Activated CD4-positive, alpha-beta T cell treated with anti-CD3 and anti-CD28 coated beads, Interleukin-2, Interleukin-4, amounts not matched to agents 100 ng/mL and 50 ng/mL, durations not matched to agents 16 hours and 8 hours (primary cell): ENCODE results near the gene OSBP2.

ENCODE experiments used
- DNase-seq: peaks from one replicate; pipeline ENCODE4 v3.0.0-alpha.2; 2020; ENCODE audit warnings: low spot score

OSBP2 gene

DNA sequence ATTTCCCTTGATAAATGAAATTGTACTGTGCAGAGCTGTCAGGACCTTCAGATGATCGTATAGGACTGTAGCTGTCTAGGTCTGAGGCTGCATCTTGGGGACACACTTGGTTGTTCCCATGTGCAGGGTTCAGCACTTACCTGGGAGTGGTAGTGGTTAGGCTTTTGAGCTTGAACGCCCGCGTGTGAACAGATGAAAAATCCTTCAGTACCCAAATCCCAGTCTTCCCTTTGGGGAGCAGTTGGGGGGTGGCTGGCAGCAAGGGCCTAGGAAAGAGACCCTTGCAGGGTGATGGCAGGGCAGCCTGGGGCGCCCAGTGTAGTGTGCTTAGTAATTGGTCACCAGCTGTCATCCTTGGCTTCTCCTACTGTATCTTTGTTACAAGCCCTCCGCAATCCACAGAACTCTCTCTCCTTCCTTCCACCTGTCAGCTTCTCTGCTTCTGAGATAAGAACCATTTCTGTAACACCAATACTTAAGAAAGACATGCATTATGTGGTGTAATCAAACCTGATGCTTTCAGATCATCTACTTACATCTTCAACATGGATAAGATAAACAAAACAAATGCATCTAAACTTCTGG is 209.3 kb downstream of the OSBP2 start:
- DNase-seq: no peak

DNA sequence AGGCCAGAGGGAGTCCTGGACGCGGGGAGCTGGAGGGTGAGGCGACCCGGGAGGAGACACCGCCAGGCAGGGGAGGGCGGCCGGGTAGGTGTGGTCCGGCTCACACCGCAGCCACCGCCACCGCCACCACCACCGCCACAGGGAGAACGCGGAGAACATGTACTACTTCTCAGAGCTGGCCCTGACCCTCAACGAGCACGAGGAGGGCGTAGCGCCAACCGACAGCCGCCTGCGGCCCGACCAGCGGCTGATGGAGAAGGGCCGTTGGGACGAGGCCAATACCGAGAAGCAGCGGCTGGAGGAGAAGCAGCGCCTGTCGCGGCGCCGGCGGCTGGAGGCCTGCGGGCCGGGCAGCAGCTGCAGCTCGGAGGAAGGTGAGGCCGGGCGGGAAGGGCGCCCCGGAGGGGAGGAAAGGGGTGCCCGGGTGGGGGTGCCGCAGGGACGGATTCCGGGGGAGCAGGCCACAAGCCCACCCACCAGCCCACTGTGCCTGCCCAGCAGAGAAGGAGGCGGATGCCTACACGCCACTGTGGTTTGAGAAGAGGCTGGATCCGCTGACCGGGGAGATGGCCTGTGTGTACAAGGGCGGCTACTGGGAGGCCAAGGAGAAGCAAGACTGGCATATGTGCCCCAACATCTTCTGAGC is 211.1 kb downstream of the OSBP2 start:
- DNase-seq: no peak

DNA sequence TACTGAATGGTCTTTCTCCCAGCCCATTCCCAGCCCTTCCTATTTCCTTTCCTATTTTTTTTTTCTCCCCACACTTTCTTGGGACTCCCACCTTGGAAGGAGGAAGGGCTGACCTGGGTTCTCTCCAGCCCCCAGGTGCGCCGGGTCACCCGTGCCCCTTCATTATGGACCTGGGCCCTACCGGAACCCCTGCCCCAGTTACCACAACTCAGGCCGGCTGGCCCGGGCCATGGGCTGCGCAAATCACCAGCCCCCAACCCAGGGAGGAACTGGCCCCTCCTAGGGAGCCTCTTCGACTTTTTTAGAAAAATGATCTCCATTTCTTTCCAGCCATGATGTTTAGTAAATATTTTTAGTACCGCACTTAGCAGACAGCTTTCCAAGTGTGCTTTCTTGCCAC is 211.7 kb downstream of the OSBP2 start:
- no peak for DNase-seq

DNA sequence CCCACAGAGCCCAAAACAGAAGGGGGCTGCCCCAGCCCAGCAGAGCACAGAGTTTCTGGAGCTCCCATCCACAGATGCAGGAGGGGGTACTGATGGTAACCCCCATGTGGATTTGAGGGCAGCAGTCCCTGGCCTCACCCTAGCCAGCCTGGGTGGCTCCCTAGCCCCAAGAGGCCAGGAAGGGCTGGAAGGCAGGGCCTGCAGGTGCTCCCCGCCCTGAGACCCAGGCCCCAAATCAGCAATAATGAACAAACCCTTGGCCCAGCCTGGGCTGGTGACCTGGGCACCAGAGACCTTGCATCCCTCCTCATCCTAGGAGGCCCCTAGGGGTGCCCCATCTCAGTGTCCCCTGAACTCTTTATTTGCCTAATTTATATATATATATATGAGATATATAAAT is 212.3 kb downstream of the OSBP2 start:
- DNase-seq: no peak

DNA sequence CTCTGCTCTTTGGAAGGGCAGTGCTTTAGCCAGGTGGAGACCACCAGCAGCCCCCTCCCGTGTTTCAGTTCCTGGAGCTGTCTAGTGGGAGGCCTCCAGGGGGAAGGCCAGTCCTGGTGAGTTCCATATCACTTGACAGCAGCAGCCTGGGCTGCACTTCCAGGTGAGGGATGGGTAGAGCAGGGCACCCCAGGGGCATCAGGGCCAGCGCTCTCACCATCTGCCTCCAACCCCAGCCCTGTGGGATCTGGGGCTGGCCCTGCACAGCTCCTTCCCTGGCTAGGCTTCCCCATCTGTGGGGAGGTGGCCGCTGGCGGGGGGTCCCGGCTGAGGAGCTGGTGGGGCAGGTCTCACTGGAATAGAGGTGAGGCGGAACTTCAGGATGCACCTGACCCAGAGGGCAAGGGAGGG is 213.4 kb downstream of the OSBP2 start:
- DNase-seq: no peak

DNA sequence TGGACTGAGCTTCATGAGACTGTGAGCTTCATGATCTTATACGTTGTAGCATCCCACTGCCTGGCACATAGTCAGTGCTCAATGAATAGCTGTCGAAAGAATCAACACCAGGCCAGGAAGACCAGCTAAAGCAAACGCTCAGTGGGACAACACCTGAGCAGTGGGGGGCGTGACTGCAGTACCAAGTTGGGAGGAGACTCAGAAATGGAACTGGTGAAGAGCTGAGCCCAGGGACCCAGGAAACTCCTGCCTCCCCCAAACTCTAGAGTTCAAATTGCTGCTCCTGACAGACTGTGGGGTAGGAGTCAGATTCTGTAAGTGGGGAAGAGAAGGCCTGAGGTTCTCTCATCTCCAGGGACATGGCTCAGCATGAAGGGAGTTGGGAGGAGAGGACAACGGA is 214.6 kb downstream of the OSBP2 start:
- no peak for DNase-seq

DNA sequence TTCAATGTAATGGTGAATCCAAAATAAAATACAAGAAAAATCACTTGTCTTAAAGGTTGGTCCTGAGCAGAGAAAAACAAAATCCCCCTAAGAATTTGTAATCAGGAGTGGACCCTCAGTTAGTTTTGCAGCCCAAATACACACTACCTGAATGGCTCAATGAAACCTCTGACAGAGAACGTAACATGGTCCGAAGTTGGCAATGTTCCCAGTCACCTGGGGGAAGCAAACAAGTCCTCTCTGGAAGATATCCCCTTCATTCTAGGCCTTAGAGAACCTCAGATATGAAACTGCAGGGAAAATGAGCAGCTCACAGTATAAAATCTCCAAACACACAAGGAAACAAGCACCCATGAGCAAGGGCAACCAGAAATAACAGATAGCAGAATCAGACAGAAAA is 215.7 kb downstream of the OSBP2 start:
- no peak for DNase-seq

DNA sequence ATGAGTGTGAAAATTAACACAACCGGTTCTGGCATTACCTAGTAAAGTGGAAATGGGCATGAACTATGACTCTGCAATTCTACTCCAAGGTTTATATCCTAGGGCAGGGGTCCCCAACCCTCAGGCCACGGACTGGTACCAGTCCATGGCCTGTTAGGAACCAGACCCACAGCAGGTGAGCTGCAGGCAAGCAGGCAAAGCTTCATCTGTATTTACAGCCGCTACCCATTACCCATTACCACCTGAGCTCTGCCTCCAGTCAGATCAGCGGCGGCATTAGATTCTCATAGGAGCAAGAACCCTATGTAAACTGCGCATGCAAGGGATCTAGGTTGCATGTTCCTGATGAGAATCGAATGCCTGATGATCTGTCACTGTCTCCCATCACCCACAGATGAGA is 224.1 kb downstream of the OSBP2 start:
- no peak for DNase-seq

DNA sequence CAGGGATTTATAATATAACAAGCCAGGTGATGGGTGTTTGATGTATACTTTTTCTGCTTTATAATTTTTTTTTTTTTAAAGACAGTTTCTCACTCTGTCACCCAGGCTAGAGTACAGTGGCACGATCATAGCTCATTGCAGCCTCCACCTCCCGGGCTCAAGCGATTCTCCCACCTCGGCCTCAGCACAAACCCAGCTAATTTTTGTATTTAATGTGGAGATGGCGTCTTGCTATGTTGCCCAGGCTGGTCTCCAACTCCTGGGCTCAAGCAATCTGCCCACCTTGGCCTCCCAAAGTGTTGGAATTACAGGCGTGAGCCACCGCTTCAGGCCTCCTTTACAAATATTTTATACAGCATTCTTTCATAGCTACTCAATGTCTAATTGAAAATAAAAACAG is 225.3 kb downstream of the OSBP2 start:
- no peak for DNase-seq

DNA sequence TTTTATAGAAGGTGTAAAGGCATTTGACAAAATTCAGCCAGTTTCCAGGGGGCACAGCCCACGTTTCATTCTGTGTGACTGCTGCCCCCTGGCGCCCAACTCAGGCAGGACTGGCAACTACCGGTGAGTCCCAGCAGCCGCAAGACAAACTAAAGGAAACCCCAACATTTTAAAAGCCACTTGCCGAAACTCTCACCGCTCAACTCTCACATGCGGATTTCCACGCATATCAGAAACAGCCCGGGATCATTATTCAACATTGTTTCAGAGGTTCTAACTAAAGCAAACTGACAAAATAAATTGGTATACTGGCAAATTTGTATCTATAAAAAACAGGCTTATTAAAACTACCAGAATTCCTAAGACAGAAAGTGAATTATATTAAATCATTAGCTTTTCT is 225.7 kb downstream of the OSBP2 start:
- DNase-seq: peak; percentile 77

DNA sequence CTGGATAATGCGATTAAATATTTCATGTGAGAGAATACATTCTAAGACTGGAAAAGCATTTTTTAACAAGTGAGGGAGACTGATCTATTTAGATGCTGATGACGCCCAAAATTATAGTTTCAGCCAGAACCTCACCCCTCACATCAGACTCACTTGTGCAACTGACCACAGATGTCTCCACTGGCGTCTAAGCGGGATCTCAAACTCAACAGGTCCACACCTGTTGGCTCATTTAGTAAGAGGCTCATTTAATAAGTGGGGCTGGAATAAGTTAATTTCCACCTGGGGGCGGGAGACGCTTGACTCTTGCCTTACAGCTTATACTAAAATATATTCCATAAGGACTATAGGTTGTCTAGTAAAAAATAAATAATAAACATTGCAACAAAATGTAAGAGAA is 226.4 kb downstream of the OSBP2 start:
- no peak for DNase-seq

DNA sequence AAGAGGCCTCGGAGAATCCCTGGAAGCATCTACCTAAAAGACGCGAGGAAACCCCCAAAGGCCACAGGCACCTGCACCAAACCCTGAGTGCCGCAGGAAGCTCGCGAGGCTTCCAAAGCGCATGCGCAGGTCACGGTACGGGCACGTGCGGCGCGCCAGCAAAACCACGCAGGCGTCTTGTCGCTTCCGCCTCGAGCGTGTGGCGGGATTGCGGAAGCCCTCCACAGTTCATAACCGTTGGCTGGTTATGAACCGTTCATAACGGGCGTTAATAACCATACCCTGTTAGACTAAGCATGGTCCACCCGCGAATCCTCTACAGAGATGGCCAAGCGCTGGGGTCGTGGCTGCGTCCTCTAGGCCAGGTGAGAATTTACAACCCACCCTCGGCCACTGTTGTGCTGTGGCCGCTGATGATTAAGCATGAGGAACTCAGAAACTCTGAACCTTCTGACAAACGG is 227.5 kb downstream of the OSBP2 start:
- peak; percentile 68 for DNase-seq

DNA sequence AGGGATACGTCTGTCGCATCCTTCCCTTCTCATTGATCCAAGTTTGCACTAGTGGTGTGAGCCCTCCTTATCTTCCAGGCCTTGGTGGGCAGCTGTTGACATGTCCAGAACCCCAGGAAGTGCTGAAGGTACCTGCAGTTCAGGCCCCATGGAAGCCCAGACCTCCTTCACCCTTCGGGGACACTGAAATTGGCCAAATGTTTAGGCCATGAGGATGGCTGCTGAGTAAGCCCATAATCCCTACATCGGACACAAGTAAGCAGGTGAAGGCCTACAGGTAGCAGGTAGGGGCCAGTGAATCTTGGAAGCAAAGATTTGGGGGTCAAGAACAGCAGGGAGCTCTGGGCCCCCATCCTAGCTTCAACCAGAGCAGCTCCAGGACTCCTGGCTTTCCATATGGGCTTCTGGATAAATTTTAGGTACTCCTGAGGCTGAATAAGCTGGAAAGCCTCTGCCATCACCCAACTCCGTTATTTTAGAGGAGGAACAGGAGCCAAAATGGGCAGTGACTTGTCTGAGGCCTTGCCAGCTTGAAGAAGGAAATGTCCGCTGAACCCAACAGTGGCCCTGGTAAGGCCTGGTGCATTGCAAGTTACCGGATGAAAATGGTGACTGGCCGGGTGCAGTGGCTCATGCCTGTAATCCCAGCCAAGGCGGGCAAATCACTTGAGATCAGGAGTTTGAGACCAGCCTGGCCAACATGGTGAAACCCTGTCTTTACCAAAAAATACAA is 228.7 kb downstream of the OSBP2 start:
- DNase-seq: no peak

DNA sequence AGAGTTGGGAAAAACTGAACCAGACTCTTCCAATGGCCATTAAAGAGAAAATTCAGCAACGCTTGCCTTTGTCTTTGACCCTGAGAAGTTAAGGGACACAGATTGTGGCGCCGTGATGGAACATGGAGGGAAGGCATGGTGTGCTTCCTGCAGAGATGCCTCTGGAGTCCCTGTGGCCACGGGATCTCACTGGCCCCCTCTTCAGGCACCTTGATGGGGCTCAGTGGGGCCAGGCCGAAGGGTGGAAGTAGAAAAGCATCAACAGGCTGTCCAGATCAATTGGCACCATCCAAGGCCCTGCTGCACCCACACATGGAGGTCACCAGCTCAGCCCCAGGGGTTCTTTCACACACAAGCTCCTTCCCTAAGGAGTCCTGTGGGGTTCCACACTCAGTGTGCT is 231.0 kb downstream of the OSBP2 start:
- DNase-seq: no peak

DNA sequence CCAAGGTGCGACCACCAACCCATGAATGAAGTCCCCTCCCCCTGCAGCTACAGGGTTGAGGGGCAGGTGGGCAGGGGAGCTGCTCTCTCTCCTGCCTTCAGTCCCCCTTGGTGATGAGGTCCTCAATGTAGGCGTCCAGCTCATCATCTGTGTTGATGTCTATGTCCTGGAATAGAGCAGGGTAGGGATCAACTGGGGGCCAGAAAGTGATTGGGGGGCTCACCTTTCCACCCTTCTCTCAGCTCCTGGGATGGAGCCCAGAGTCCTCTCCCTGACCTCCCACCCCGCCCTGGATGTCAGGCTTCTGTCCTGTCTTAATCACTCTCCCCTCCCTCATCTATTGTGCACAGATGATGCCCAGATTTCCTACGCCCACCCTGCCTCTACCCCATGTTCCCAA is 232.0 kb downstream of the OSBP2 start:
- DNase-seq: no peak

DNA sequence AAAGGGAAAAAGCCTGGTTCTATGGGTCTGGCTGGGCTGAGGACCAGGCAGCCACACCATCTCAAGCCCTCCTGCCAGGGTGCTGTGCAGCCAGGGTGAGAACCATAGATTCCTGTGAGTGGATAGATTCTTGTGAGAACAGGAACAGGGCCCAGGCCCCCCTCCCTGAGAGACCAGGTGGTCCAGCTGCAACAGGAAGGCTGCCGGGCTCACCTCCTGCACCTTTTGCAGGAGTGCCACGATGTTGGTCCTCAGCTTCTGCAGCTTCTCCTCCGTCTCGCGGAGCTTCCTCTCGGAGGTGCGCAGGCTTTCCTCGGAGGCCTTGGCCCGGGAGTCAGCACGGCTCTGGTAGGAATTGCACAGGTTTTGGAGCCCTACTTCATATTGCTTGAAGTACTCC is 233.1 kb downstream of the OSBP2 start:
- no peak for DNase-seq

DNA sequence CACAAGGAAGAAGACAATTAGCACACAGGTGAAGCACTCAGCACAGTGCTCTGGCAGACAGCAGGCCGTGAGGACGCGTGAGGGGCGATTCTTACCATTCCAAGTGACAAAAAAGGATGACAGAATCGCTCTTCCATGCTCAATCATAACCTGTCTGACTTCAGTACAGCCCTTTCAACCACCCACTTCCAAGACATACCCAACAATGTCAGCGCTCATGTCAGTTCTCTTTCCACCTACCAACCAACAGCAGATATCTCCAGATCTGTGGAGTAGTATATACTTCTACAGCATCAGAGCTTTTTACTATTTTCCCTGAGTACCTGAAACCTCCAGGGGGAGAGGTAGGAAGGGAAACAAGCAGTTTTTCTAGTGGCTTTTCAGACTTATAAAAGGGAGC is 233.7 kb downstream of the OSBP2 start:
- DNase-seq: no peak

DNA sequence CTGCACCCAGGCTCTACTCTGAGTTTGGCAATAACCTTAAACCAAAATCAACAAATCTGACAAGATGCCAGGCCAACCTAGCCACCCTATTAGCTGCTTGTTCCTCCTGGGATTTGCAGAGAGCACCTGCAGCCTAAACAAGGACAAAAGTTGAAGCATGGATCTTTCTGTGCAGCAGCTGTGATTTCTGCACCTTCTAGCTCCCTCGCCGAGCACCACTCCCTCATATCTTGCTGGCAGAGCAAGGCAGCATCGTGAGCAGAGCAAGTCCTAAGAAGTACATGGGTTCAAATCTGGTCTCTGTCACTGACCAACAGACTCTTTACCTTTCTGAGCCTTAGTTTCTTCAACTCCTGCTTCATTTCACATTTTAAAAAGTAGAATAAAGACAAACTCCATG is 235.6 kb downstream of the OSBP2 start:
- no peak for DNase-seq

DNA sequence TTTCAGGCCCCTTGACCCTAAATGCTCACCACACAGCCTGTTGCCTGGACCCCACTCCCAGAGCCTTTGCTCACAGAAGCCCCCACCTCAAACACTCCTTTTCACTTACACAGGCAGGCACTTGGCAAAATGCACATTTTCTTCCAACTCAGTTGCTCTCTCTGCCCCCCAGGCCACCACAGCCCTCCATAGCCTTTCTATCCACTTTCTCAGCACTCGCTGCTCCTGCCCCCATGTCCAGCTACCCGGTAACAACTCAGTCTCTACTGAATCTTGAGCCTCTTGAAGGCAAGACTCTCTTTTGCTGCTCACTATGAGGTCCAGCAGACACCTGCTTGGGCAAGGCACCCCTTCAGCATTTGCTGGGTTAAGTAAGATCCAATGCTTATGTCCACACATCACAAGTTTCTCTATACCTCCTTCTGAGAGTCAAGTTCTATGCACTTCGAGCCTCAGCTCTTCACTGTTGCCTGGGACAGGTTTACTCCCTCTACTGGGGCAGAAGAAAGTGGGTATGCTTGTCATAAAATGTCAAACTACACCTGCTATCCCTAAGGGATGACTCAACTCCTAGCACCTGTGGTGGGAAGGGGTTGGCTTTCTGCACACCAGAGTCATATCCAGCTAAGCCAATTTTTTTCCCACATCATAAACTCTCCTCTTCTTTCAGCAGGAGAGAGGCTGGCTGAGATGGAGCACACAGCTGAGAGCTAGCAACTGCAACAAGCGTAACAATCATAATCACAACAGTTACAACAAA is 237.0 kb downstream of the OSBP2 start:
- DNase-seq: no peak

DNA sequence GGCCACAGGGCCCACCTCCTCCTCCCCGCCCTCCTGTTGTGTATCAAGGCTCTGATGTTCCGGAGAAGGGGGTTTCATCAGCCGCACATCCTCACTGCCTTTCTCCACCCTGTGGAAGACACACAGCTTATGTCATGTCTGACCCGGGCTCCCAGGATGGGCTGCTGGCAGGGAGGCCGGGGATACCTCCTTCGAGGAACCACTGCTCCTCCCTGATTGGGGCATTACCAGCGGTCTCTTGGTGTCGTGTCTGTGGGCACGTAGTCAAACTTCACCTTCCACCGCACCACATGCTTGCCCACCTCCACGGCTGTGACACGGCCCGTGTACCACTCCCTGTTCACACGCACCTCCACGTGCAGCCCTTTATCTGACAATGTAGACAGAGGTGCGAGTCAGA is 238.0 kb downstream of the OSBP2 start:
- DNase-seq: no peak

DNA sequence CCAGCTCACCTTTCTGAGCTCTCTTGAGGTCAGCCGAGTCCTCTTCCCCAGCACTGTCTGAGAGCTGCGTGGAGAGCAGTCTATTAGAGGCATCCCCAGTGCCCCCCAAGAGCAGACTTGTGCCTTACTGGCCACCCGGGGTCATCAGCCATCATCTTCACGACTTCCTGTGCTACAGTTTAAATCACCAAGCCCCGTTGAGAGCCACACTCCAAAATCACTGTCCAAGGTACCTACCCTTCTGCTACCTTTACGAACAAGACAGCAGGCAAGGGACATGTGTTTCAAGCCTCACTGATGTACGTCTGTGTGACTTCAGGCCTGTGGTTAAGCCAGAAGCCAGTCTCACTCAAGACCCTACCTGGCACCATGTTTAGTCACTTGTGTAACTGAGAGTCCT is 238.8 kb downstream of the OSBP2 start:
- no peak for DNase-seq

DNA sequence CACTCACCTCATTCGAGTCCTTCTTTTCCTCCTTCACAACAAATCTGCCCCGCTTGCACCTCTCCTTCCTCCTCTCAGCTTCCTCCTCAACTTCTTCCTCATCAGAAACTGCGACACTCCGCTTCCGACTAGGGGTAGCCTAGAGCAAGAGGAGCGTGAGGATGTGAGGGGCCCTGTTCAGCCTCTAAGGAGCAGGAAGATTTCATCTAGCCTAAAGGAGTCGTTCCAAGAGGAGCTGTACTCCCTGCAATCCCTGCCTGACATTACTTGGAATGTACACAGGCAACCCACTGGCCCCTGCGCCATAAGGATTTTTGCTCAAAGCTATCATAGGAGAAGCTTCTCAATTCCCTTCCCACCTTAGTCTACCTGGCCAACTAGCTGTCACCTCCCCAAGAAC is 239.4 kb downstream of the OSBP2 start:
- DNase-seq: no peak
